Measurements from ENCODE around the gene LPP. TPM values are rescaled to one million over a fixed set of nuclear protein-coding genes. Genes with fewer than 3 reads are reported as not detected.

The LPP gene
- polyA plus RNA-seq, 3 donors, result 14.1 to 23.2 (median 15.3) TPM

GRCh38 chr3:188194332-188194731 is 40.4 kb downstream of the LPP start:
- H3K9me3 Mint-ChIP-seq, result peaks cover 0 to 1% (median 0%) of the 10 kb centered on the region in 7 donors

GRCh38 chr3:188196232-188196990 is 42.5 kb downstream of the LPP start:
- Mint-ChIP-seq H3K27me3 (ENCODE audit: low read depth in 3 of 3) (peaks cover 0 to 2% (median 0%) of the 10 kb centered on the region in 3 donors), H3K27ac (peak overlapping the region in 1 of 7 donors; percentile 77), H3K9me3 (peaks cover 0 to 1% (median 0%) of the 10 kb centered on the region in 7 donors), H3K4me3 (no peak overlapping the region), H3K36me3 (peaks cover 34 to 46% of the 10 kb centered on the region in 2 donors), H3K4me1 (peaks cover 60% of the 10 kb centered on the region)
- H3K4me2 ChIP-seq (replicated peaks; ENCODE audit: extremely low read depth, low read length, poor library complexity, severe bottlenecking), result no peak overlapping the region
- no peak for DNase-seq
- no peaks in the 10 kb centered on the region for H3K27me3 ChIP-seq (ENCODE audit: control insufficient read depth in 2 of 2, insufficient read depth in 2 of 2, low read length in 2 of 2)
- H3K36me3 ChIP-seq (replicated peaks in 1 of 2; ENCODE audit: control insufficient read depth in 1 of 2, insufficient read depth in 2 of 2, low read length in 2 of 2), result peaks cover 0 to 19% of the 10 kb centered on the region in 2 donors
- WGBS (ENCODE audit: insufficient coverage), result 93% methylated on average over 6 of the region's 6 CpGs
- H3K9me3 ChIP-seq (replicated peaks in 1 of 2; ENCODE audit: control insufficient read depth in 1 of 2, insufficient read depth in 1 of 2, low read length in 2 of 2), result no peaks in the 10 kb centered on the region
- no peak overlapping the region for H3K4me3 ChIP-seq (replicated peaks in 1 of 3; ENCODE audit: low read depth in 2 of 3, low read length in 3 of 3)
- intact Hi-C loops (cut with micrococcal nuclease), result no loop called here
- no peak overlapping the region for H3K9ac ChIP-seq (ENCODE audit: insufficient read depth, low read length, poor library complexity, severe bottlenecking)
- H3K27ac ChIP-seq (ENCODE audit: low read depth in 1 of 2, low read length in 2 of 2), result no peak overlapping the region
- H3K79me2 ChIP-seq (ENCODE audit: insufficient read depth, low read length), result peaks cover 18% of the 10 kb centered on the region
- peaks cover 31 to 43% of the 10 kb centered on the region in 2 donors for H3K4me1 ChIP-seq (ENCODE audit: control insufficient read depth in 1 of 2, insufficient read depth in 2 of 2, low read length in 2 of 2)
- no peak overlapping the region for H2AFZ ChIP-seq (ENCODE audit: insufficient read depth, low read depth, low read length, poor library complexity, severe bottlenecking)
- peaks cover 28% of the 10 kb centered on the region for H4K20me1 ChIP-seq (ENCODE audit: insufficient read depth, low read length)
- no peak for TF ChIP-seq CTCF (IDR thresholded peaks at IDR 0.05)

More at GRCh38 chr3:188194332-188194731, 40.4 kb downstream of the LPP start:
- H3K4me1 ChIP-seq (ENCODE audit: control insufficient read depth in 1 of 2, insufficient read depth in 2 of 2, low read length in 2 of 2), result peaks cover 21 to 35% of the 10 kb centered on the region in 2 donors
- H3K9ac ChIP-seq (ENCODE audit: insufficient read depth, low read length, poor library complexity, severe bottlenecking), result no peak overlapping the region
- no peak overlapping the region for H3K27ac Mint-ChIP-seq
- H4K20me1 ChIP-seq (ENCODE audit: insufficient read depth, low read length), result peaks cover 31% of the 10 kb centered on the region
- no peak overlapping the region for H3K4me2 ChIP-seq (replicated peaks; ENCODE audit: extremely low read depth, low read length, poor library complexity, severe bottlenecking)
- no peak for TF ChIP-seq CTCF (IDR thresholded peaks at IDR 0.05)
- 100% methylated on average over 1 of the region's 2 CpGs for WGBS (ENCODE audit: insufficient coverage)
- H3K36me3 Mint-ChIP-seq, result peaks cover 46 to 59% of the 10 kb centered on the region in 2 donors
- intact Hi-C loops (cut with micrococcal nuclease), result no loop called here
- H3K27me3 Mint-ChIP-seq (ENCODE audit: low read depth in 3 of 3), result peaks cover 0 to 3% (median 2%) of the 10 kb centered on the region in 3 donors
- DNase-seq, result no peak
- H3K9me3 ChIP-seq (replicated peaks in 1 of 2; ENCODE audit: control insufficient read depth in 1 of 2, insufficient read depth in 1 of 2, low read length in 2 of 2), result no peaks in the 10 kb centered on the region
- peaks cover 49% of the 10 kb centered on the region for H3K4me1 Mint-ChIP-seq
- no peaks in the 10 kb centered on the region for H3K27me3 ChIP-seq (ENCODE audit: control insufficient read depth in 2 of 2, insufficient read depth in 2 of 2, low read length in 2 of 2)
- no peak overlapping the region for H3K4me3 Mint-ChIP-seq
- peaks cover 0 to 19% of the 10 kb centered on the region in 2 donors for H3K36me3 ChIP-seq (replicated peaks in 1 of 2; ENCODE audit: control insufficient read depth in 1 of 2, insufficient read depth in 2 of 2, low read length in 2 of 2)
- H3K4me3 ChIP-seq (replicated peaks in 1 of 3; ENCODE audit: low read depth in 2 of 3, low read length in 3 of 3), result no peak overlapping the region
- no peak overlapping the region for H3K27ac ChIP-seq (ENCODE audit: low read depth in 1 of 2, low read length in 2 of 2)
- peaks cover 28% of the 10 kb centered on the region for H3K79me2 ChIP-seq (ENCODE audit: insufficient read depth, low read length)
- no peak overlapping the region for H2AFZ ChIP-seq (ENCODE audit: insufficient read depth, low read depth, low read length, poor library complexity, severe bottlenecking)

Measured in CD14-positive monocyte (primary cell).